GM12864 (cell line): ENCODE results near the gene TPSD1.

ENCODE experiments used
- DNase-seq: peaks from one replicate; pipeline ENCODE4 v3.0.0-alpha.2; 2011; ENCODE audit warnings: low read depth
- H3K4me3 ChIP-seq: 2 replicates; pipeline ENCODE4 v1.5.1; 2011; ENCODE audit warnings: mild to moderate bottlenecking, low read depth, low read length, control low read depth
- TF ChIP-seq, protein P1 (sequence below): IDR thresholded peaks from 2 replicates; pipeline ENCODE4 v1.5.1; 2011; ENCODE audit warnings: low read depth, mild to moderate bottlenecking, moderate library complexity, low read length, control low read depth, inconsistent platforms; ENCODE audit errors: missing control alignments

The TPSD1 gene

DNA sequence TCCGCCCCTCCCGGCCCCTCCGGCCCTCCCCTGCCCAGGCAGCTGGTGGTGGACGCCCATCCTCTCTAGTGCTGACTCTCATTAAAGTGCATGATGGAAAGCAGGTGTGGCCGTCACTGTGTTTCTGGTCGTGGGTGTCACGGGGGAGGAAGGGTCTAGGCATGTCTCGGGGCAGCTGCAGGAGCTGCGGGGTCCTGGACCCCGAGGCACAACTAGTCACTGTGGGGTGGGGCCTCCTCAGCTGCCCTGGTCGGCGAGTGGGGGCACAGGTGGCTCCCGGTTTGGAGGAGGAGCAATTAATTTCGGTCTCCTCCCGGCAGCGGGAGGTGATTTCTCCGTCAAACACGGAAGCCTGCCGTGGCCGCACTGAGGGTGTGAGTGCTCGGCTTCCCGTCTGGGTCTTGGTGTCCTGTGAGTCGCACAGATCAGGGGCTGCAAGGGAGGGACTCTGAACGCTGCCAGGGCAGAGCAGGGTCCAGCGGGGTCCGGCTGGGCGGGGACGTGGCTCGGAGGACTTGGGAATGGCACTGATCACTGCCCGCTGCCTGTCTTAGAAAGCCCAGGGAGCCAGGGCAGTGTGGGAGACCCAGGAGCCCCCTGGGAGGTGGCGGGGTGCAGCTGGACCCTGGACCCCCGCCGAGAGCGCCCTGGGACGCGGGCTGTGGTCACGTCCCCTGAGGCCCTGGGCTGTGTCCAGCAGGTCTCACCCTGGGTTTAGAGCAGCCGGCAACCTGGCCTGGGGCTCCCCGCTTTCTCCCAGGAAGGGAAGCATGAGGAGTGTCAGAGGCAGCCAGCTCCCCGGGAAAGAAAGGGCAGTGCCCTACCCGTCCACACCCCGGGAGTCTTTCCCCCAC is 3.3 kb downstream of the TPSD1 start:
- DNase-seq: no peak
- H3K4me3 ChIP-seq: no peak overlapping the region
- TF ChIP-seq, protein P1, sequence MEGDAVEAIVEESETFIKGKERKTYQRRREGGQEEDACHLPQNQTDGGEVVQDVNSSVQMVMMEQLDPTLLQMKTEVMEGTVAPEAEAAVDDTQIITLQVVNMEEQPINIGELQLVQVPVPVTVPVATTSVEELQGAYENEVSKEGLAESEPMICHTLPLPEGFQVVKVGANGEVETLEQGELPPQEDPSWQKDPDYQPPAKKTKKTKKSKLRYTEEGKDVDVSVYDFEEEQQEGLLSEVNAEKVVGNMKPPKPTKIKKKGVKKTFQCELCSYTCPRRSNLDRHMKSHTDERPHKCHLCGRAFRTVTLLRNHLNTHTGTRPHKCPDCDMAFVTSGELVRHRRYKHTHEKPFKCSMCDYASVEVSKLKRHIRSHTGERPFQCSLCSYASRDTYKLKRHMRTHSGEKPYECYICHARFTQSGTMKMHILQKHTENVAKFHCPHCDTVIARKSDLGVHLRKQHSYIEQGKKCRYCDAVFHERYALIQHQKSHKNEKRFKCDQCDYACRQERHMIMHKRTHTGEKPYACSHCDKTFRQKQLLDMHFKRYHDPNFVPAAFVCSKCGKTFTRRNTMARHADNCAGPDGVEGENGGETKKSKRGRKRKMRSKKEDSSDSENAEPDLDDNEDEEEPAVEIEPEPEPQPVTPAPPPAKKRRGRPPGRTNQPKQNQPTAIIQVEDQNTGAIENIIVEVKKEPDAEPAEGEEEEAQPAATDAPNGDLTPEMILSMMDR: no peak

DNA sequence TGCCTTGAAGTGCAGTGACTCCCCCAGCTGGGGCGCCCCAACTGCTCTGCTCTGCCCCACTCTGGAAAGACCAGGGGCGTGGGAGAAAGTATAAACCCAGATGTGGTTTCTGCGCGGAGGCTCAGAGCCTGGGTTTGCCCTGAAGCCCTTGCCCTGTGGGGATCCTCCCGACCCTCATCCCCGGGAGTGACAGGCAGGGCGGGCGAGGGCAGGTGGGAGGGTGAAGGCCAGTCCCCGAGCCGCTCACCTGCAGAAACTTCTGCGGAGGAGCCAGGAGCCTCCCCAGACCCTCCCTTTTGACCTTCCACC is 3.8 kb downstream of the TPSD1 start:
- no peak for DNase-seq
- TF ChIP-seq, protein P1: no peak
- no peak overlapping the region for H3K4me3 ChIP-seq

DNA sequence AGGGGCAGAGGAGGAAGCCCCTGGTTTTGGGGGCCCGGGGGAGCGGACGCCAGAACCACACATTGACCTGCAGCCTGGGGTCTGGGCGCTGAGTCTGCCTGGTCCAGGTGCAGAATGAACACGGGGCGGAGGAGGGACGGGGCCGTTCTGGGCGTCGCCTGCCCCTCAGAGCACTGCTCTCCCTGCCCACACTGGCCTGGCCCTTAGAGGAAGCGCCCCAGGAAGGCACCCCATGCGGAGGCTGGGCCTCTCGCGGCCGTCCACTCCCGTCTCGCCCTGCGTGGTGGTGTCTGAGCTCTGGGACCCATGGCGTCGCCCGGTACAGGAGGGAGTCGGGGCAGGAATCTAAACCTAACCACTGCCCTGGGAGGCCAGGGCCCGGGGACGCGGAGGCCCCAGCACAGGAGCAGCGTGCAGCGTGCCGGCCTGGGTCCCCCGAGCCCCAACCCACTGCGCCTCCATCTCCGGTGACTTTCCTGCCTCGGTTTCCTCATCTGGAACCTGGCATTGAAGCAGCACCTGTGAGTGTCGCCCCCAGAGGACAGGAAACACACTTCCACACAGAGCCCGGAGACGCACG is 4.3 kb downstream of the TPSD1 start:
- no peak overlapping the region for H3K4me3 ChIP-seq
- TF ChIP-seq, protein P1: no peak
- DNase-seq: no peak

DNA sequence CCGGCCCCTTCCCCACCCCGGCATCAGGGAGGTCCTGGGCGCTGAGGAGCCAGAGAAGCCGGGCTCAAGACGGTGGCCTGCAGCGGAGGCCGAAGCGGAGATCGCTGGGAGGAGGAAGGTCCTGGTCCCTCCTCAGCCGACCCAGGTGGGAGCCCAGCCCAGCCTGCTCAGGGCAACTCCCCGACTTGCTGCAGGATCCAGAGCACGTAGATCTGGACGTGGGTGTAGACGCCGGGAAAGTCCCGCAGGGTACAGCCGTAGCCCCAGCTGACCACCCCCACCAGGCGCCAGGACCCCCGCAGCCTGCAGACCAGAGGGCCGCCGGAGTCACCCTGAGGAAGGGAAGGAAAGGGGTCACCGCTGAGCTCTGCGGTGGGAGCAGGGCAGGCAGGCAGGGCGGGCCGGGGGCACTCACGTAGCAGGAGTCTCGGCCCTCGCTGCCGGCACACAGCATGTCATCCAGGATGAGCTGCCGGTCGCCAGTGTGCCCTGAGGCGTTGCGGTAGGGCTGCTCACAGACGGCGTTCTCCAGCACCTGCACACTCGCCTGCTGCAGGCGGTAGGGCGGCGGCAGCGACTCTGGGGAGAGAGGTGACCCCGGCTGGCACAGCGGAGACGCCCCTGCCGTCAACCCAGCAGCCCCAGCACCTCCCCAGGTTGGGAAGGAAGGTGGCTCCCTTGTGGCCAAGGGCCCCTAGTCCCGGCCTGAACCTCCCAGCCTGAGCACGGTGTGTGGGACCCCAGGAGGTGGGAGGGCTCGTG is 5.4 kb downstream of the TPSD1 start:
- DNase-seq: no peak
- TF ChIP-seq, protein P1: no peak
- H3K4me3 ChIP-seq: no peak overlapping the region

DNA sequence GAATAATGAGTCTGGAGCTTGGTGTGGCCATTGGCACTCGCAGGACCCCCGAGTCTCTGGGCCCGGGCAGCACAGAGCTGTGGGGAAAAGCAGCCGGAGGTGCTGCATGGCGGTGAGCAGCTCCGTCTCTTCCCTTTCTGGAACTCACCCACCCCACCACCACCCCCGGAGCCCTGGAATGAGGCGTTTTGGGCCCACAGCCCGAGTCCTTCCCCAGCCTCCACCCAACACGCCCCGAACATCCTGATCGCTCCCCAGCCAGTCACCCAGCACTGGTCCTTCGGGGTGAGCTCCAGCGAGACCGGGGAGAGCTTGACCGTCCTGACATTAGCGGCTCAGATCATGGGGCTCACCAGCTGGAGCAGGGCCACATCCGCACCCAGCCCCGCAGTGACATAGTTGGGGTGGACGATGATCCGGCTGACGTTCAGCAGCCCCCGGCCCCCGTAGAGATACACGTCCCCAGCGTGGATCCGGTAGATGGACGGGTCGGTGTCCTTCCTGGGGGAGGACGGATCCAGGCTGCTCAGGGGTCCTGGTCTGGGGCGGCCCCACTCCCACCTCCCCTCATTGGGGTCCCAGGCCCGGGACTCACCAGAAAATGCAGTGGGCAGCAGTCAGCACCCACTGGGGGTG is 6.5 kb downstream of the TPSD1 start:
- no peak for DNase-seq
- TF ChIP-seq, protein P1: no peak
- H3K4me3 ChIP-seq: no peak overlapping the region

DNA sequence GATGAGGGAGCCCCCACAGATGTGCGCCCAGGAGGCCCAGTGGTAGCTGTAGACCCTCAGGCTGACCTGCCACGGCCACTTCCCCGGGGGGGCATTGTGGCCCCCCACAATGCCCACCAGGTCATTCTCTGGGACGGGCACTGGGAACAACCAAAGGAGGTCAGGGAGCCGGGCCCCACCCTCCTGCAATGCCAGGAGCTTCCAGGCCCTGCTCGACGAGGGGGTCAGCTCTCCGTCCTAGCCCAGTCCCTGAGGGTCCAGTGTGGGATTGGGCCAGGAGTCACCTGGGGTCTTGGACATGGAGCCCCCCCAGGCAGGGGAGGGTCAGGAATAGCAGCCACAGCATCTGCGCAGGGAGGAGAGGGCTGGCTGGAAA is 7.0 kb downstream of the TPSD1 start:
- TF ChIP-seq, protein P1: no peak
- no peak overlapping the region for H3K4me3 ChIP-seq

More for the DNA sequence above, 7.0 kb downstream of the TPSD1 start:
- no peak for DNase-seq
